ENCODE results near the gene ACSL6. TPM values are rescaled to one million over a fixed set of nuclear protein-coding genes. Genes with fewer than 3 reads are reported as not detected.

ACSL6 gene
- total RNA-seq, 2 experiments from 2014 or later: 4.6 to 5.8 TPM

GRCh38 chr5:132052520-132052919 lies 41.1 kb upstream of the ACSL6 start:
- peaks cover 7% of the 10 kb centered on the region for H3K4me1 Mint-ChIP-seq
- H3K9me3 Mint-ChIP-seq: peaks cover 1% of the 10 kb centered on the region
- no peak overlapping the region for H3K27ac Mint-ChIP-seq
- no peaks in the 10 kb centered on the region for H3K27me3 Mint-ChIP-seq
- no peak overlapping the region for H3K4me3 Mint-ChIP-seq
- DNase-seq: no peak
- no peaks in the 10 kb centered on the region for H3K36me3 Mint-ChIP-seq

GRCh38 chr5:132050661-132051552 lies 39.4 kb upstream of the ACSL6 start:
- H3K36me3 Mint-ChIP-seq: no peaks in the 10 kb centered on the region
- H3K27me3 Mint-ChIP-seq: no peaks in the 10 kb centered on the region
- no peak overlapping the region for H3K27ac Mint-ChIP-seq
- no peaks in the 10 kb centered on the region for H3K9me3 Mint-ChIP-seq
- DNase-seq: no peak
- no peak overlapping the region for H3K4me3 Mint-ChIP-seq
- no peaks in the 10 kb centered on the region for H3K4me1 Mint-ChIP-seq

GRCh38 chr5:132050136-132050535 lies 38.7 kb upstream of the ACSL6 start:
- Mint-ChIP-seq H3K4me1 (no peaks in the 10 kb centered on the region), H3K36me3 (no peaks in the 10 kb centered on the region), H3K27me3 (peaks cover 2% of the 10 kb centered on the region), H3K27ac (no peak overlapping the region), H3K9me3 (no peaks in the 10 kb centered on the region), H3K4me3 (no peak overlapping the region)
- DNase-seq: no peak

- no peak for DNase-seq
- no peaks in the 10 kb centered on the region for H3K36me3 Mint-ChIP-seq
- peaks cover 8% of the 10 kb centered on the region for H3K27me3 Mint-ChIP-seq
- H3K4me3 Mint-ChIP-seq: no peak overlapping the region
- no peaks in the 10 kb centered on the region for H3K9me3 Mint-ChIP-seq
- H3K4me1 Mint-ChIP-seq: no peaks in the 10 kb centered on the region
- H3K27ac Mint-ChIP-seq: no peak overlapping the region
These were observed 38.1 kb upstream of the ACSL6 start for GRCh38 chr5:132049559-132049958.

GRCh38 chr5:132049093-132049492 lies 37.6 kb upstream of the ACSL6 start:
- Mint-ChIP-seq H3K4me1 (no peaks in the 10 kb centered on the region), H3K9me3 (peaks cover 2% of the 10 kb centered on the region), H3K36me3 (no peaks in the 10 kb centered on the region), H3K27me3 (peaks cover 11% of the 10 kb centered on the region), H3K27ac (no peak overlapping the region), H3K4me3 (no peak overlapping the region)
- no peak for DNase-seq

GRCh38 chr5:132046880-132047299 lies 35.4 kb upstream of the ACSL6 start:
- no peak for DNase-seq
- Mint-ChIP-seq H3K4me3 (no peak overlapping the region), H3K27me3 (peaks cover 19% of the 10 kb centered on the region), H3K27ac (no peak overlapping the region), H3K9me3 (peaks cover 8% of the 10 kb centered on the region), H3K36me3 (peaks cover 7% of the 10 kb centered on the region), H3K4me1 (peaks cover 2% of the 10 kb centered on the region)

- H3K9me3 Mint-ChIP-seq: peaks cover 19% of the 10 kb centered on the region
- no peak for DNase-seq
- H3K4me1 Mint-ChIP-seq: peaks cover 4% of the 10 kb centered on the region
- H3K36me3 Mint-ChIP-seq: peaks cover 9% of the 10 kb centered on the region
- H3K27me3 Mint-ChIP-seq: peaks cover 31% of the 10 kb centered on the region
- no peak overlapping the region for H3K4me3 Mint-ChIP-seq
- H3K27ac Mint-ChIP-seq: no peak overlapping the region
These were observed 32.7 kb upstream of the ACSL6 start for GRCh38 chr5:132044207-132044606.

GRCh38 chr5:132037353-132037752 lies 25.9 kb upstream of the ACSL6 start:
- DNase-seq: no peak
- peaks cover 11% of the 10 kb centered on the region for H3K36me3 Mint-ChIP-seq
- peaks cover 11% of the 10 kb centered on the region for H3K4me1 Mint-ChIP-seq
- no peak overlapping the region for H3K4me3 Mint-ChIP-seq
- peaks cover 17% of the 10 kb centered on the region for H3K27me3 Mint-ChIP-seq
- H3K27ac Mint-ChIP-seq: no peak overlapping the region
- H3K9me3 Mint-ChIP-seq: peaks cover 31% of the 10 kb centered on the region

GRCh38 chr5:132033122-132033521 lies 21.7 kb upstream of the ACSL6 start:
- H3K36me3 Mint-ChIP-seq: peaks cover 5% of the 10 kb centered on the region
- peaks cover 18% of the 10 kb centered on the region for H3K9me3 Mint-ChIP-seq
- peaks cover 15% of the 10 kb centered on the region for H3K27me3 Mint-ChIP-seq
- H3K4me1 Mint-ChIP-seq: peaks cover 7% of the 10 kb centered on the region
- no peak overlapping the region for H3K27ac Mint-ChIP-seq
- no peak overlapping the region for H3K4me3 Mint-ChIP-seq
- DNase-seq: no peak

GRCh38 chr5:132032196-132032595 lies 20.7 kb upstream of the ACSL6 start:
- no peak for DNase-seq

GRCh38 chr5:132030610-132031009 lies 19.2 kb upstream of the ACSL6 start:
- H3K27me3 Mint-ChIP-seq: peaks cover 18% of the 10 kb centered on the region
- no peak for DNase-seq
- H3K27ac Mint-ChIP-seq: no peak overlapping the region
- H3K4me3 Mint-ChIP-seq: no peak overlapping the region
- H3K4me1 Mint-ChIP-seq: peaks cover 5% of the 10 kb centered on the region
- H3K36me3 Mint-ChIP-seq: peaks cover 5% of the 10 kb centered on the region
- peaks cover 14% of the 10 kb centered on the region for H3K9me3 Mint-ChIP-seq

More at GRCh38 chr5:132032196-132032595, 20.7 kb upstream of the ACSL6 start:
- Mint-ChIP-seq H3K4me1 (peaks cover 5% of the 10 kb centered on the region), H3K27me3 (peaks cover 18% of the 10 kb centered on the region), H3K9me3 (peaks cover 14% of the 10 kb centered on the region), H3K4me3 (no peak overlapping the region), H3K27ac (no peak overlapping the region), H3K36me3 (peaks cover 5% of the 10 kb centered on the region)

GRCh38 chr5:132029609-132030330 lies 18.3 kb upstream of the ACSL6 start:
- Mint-ChIP-seq H3K9me3 (peaks cover 14% of the 10 kb centered on the region), H3K4me1 (peaks cover 5% of the 10 kb centered on the region), H3K4me3 (no peak overlapping the region), H3K27ac (no peak overlapping the region), H3K27me3 (peaks cover 18% of the 10 kb centered on the region), H3K36me3 (peaks cover 5% of the 10 kb centered on the region)
- no peak for DNase-seq

- DNase-seq: no peak
- peak overlapping the region; percentile 62 for H3K27ac Mint-ChIP-seq
- H3K27me3 Mint-ChIP-seq: peaks cover 18% of the 10 kb centered on the region
- H3K36me3 Mint-ChIP-seq: peaks cover 2% of the 10 kb centered on the region
- H3K4me3 Mint-ChIP-seq: no peak overlapping the region
- H3K9me3 Mint-ChIP-seq: peaks cover 3% of the 10 kb centered on the region
- H3K4me1 Mint-ChIP-seq: peaks cover 18% of the 10 kb centered on the region
These were observed 15.6 kb upstream of the ACSL6 start for GRCh38 chr5:132027027-132027426.

- Mint-ChIP-seq H3K4me3 (no peak overlapping the region), H3K27ac (peak overlapping the region; percentile 73), H3K36me3 (peaks cover 2% of the 10 kb centered on the region), H3K27me3 (peaks cover 18% of the 10 kb centered on the region), H3K4me1 (peaks cover 18% of the 10 kb centered on the region), H3K9me3 (peaks cover 1% of the 10 kb centered on the region)
- peak; percentile 54 for DNase-seq
These were observed 15.1 kb upstream of the ACSL6 start for GRCh38 chr5:132026516-132027008.

- Mint-ChIP-seq H3K4me3 (no peak overlapping the region), H3K27me3 (peaks cover 21% of the 10 kb centered on the region), H3K36me3 (peaks cover 2% of the 10 kb centered on the region), H3K9me3 (peaks cover 1% of the 10 kb centered on the region), H3K27ac (no peak overlapping the region), H3K4me1 (peaks cover 26% of the 10 kb centered on the region)
- no peak for DNase-seq
These were observed 14.0 kb upstream of the ACSL6 start for GRCh38 chr5:132025403-132025971.
